ENCODE data around the gene SLC16A10. TPM values are rescaled to one million over a fixed set of nuclear protein-coding genes. Genes with fewer than 3 reads are reported as not detected.

Gene SLC16A10
- total and polyA plus RNA-seq, 2 of the 8 experiments (the other 6 are each of a cell fraction or from before 2014, with no cell fraction given), result 18.6 to 23.2 TPM

GRCh38 chr6:111124406-111124805, 37.1 kb downstream of the SLC16A10 start:
- Histone ChIP-seq H2AK5ac (ENCODE audit: low read depth, low read length) (no peak overlapping the region), H3K9ac (replicated peaks in 1 of 4; ENCODE audit: extremely low read depth in 1 of 4, low read depth in 3 of 4, low read length in 3 of 4) (no peak overlapping the region), H3K23me2 (ENCODE audit: low read depth, low read length) (no peaks in the 10 kb centered on the region), H3K79me2 (ENCODE audit: control insufficient read depth in 1 of 2, insufficient read depth in 2 of 2, low read length in 2 of 2) (0 out of 4 replicates have a peak, but pooled peaks cover 0 to 2% of the 10 kb centered on the region in 2 experiments), H3K79me1 (ENCODE audit: low read depth, low read length) (no peaks in the 10 kb centered on the region), H2BK120ac (replicated peaks; ENCODE audit: low read depth, low read length) (no peak overlapping the region), H3K18ac (ENCODE audit: extremely low read depth, low read length) (no peak overlapping the region), H3K36me3 (ENCODE audit: control insufficient read depth in 2 of 4, insufficient read depth in 4 of 4, low read length in 3 of 4) (no peaks in the 10 kb centered on the region), H3K27me3 (replicated peaks in 1 of 4; ENCODE audit: control insufficient read depth in 3 of 4, extremely low read depth in 1 of 4, insufficient read depth in 3 of 4, low read length in 3 of 4) (no peaks in the 10 kb centered on the region), H4K8ac (ENCODE audit: extremely low read depth, insufficient read depth, low read length) (no peak overlapping the region), H3K23ac (ENCODE audit: insufficient read length) (no peak overlapping the region), H3K4me1 (replicated peaks in 1 of 4; ENCODE audit: control insufficient read depth in 3 of 4, insufficient read depth in 4 of 4, low read length in 3 of 4) (no peaks in the 10 kb centered on the region; a peak in 1 of 7 replicates), H3K4me2 (ENCODE audit: insufficient read depth in 1 of 2, low read depth in 2 of 2, low read length in 2 of 2) (no peak overlapping the region), H3K14ac (ENCODE audit: insufficient read length) (no peak overlapping the region), H2BK12ac (ENCODE audit: low read depth, low read length) (no peak overlapping the region), H2BK5ac (ENCODE audit: low read depth, low read length) (no peak overlapping the region), H4K20me1 (replicated peaks in 1 of 2; ENCODE audit: control insufficient read depth in 1 of 2, insufficient read depth in 2 of 2, low read length in 2 of 2) (no peaks in the 10 kb centered on the region), H2BK15ac (ENCODE audit: low read length) (no peak overlapping the region), H3K4me3 (ENCODE audit: extremely low read depth in 1 of 4, insufficient read depth in 2 of 4, low read depth in 3 of 4, low read length in 4 of 4) (no peak overlapping the region), H4K5ac (ENCODE audit: insufficient read length, low read depth, low read length) (no peak overlapping the region), H2BK20ac (ENCODE audit: low read length) (no peak overlapping the region), H4K91ac (replicated peaks; ENCODE audit: insufficient read length, low read length) (no peak overlapping the region), H3K27ac (ENCODE audit: low read depth, low read length) (no peak overlapping the region), H3K4ac (replicated peaks; ENCODE audit: insufficient read length, low read depth, low read length) (no peak overlapping the region), H2AFZ (ENCODE audit: low read length) (no peak overlapping the region), H3K56ac (replicated peaks; ENCODE audit: insufficient read length, low read depth, low read length) (no peak overlapping the region), H3K9me3 (ENCODE audit: insufficient read depth in 2 of 2, low read depth in 1 of 2, low read length in 1 of 2) (no peaks in the 10 kb centered on the region)
- whole genome bisulfite sequencing, 2 experiments (ENCODE audit: extremely low coverage in 1 of 2, insufficient coverage in 1 of 2, insufficient read length in 1 of 2, insufficient replicate concordance in 2 of 2, low coverage in 1 of 2, low lambda C conversion rate in 2 of 2, missing lambda C conversion rate in 1 of 2), result 86% methylated on average over 4 of the region's 4 CpGs; no CpG with 5 or more reads in 1 of the 2 experiments
- no peak for TF ChIP-seq RXRA (IDR thresholded peaks at IDR 0.05; ENCODE audit: insufficient read depth, low read depth, low read length)
- ChIA-PET POLR2A (ENCODE audit: partially characterized antibody) (no interaction called here), CTCF (ENCODE audit: partially characterized antibody) (no interaction called here)
- no peak for DNase-seq (ENCODE audit: low read depth in 1 of 2, low spot score in 2 of 2)
- FAIRE-seq, result no peak
